Endothelial cell of umbilical vein (primary cell): ENCODE measurements around the gene MYH15. TPM values are rescaled to one million over a fixed set of nuclear protein-coding genes. Genes with fewer than 3 reads are reported as not detected.

Source experiments
- BruUV-seq: library from RNA; stranded (reverse); fragments of 400-500 nt; replicated peaks from 2 replicates; lab custom pipeline; 2021; lab: Mats Ljungman, UMichigan
- CTCF ChIA-PET: fragments of 300-600, 350-600 bp; sonication (Branson Sonifier 250); formaldehyde crosslinking; loops from one replicate; lab custom pipeline; 2021; ENCODE audit warnings: antibody characterized with exemption, inconsistent platforms; lab: Charles Lee
- POLR2A ChIA-PET: fragments of 300-600, 350-600 bp; sonication (Branson Sonifier 250); formaldehyde crosslinking; loops from one replicate; lab custom pipeline; 2021; ENCODE audit warnings: antibody characterized with exemption, inconsistent platforms; lab: Charles Lee
- DNase-seq: peaks from one replicate; pipeline ENCODE4 v3.0.0-alpha.2; 2011; ENCODE audit warnings: low read depth, low spot score
- FAIRE-seq: peaks from 2 replicates; lab custom pipeline; 2011; peaks lifted over from hg19 to GRCh38; lab: Jason Lieb, UNC
- H2AFZ ChIP-seq: 2 replicates; pipeline ENCODE4 v1.6.0; 2012; ENCODE audit warnings: low read depth, low read length, control low read depth, inconsistent platforms
- H3K27ac ChIP-seq: 2 replicates; pipeline ENCODE4 v1.5.1; 2011; ENCODE audit warnings: low read depth, mild to moderate bottlenecking, control low read depth, low read length, moderate library complexity; ENCODE audit not compliant: insufficient read depth
- H3K27me3 ChIP-seq, 2 experiments: 2 replicates each; pipeline versions ENCODE4 v1.6.0 to v1.6.1; 2011; ENCODE audit warnings: low read length in 2 of 2, mixed read lengths in 1 of 2; ENCODE audit not compliant: control insufficient read depth in 2 of 2, insufficient read depth in 2 of 2
- H3K36me3 ChIP-seq, 2 experiments: 2 replicates in 1 of 2; 3 replicates in 1 of 2; pipeline ENCODE4 v1.5.1; 2011; ENCODE audit warnings: low read length in 2 of 2, mild to moderate bottlenecking in 1 of 2, moderate library complexity in 1 of 2; ENCODE audit not compliant: control insufficient read depth in 2 of 2, insufficient read depth in 2 of 2; ENCODE audit errors: extremely low read depth in 1 of 2
- H3K4me1 ChIP-seq: 3 replicates; pipeline ENCODE4 v1.5.1; 2011; ENCODE audit warnings: mild to moderate bottlenecking, low read length; ENCODE audit not compliant: control insufficient read depth, insufficient read depth; ENCODE audit errors: extremely low read depth
- H3K4me2 ChIP-seq: 2 replicates; pipeline ENCODE4 v1.6.1; 2011; ENCODE audit warnings: low read length, control low read depth, mixed read lengths; ENCODE audit not compliant: insufficient read depth
- H3K4me3 ChIP-seq, 3 experiments: fragments of 200-600 bp in 1 of 3; sonication (generic), shearing (Covaris generic) in 1 of 3; replicated peaks in 1 of 3; 2 replicates each; pipeline ENCODE4 v1.5.1; 2011 to 2016; ENCODE audit warnings: control low read depth in 3 of 3, low read length in 3 of 3, mild to moderate bottlenecking in 2 of 3, inconsistent platforms in 1 of 3, low read depth in 1 of 3, moderate library complexity in 1 of 3; ENCODE audit not compliant: insufficient read depth in 1 of 3
- H3K79me2 ChIP-seq: 2 replicates; pipeline ENCODE4 v1.6.0; 2012; ENCODE audit warnings: low read length, inconsistent platforms; ENCODE audit not compliant: control insufficient read depth, insufficient read depth
- H3K9ac ChIP-seq: replicated peaks from 2 replicates; pipeline ENCODE3; 2011; ENCODE audit warnings: low read length, control low read depth; ENCODE audit not compliant: insufficient read depth; ENCODE audit errors: extremely low read depth
- H3K9me1 ChIP-seq: replicated peaks from 3 replicates; pipeline ENCODE4 v1.6.0; 2011; ENCODE audit warnings: mild to moderate bottlenecking, low read length; ENCODE audit not compliant: control insufficient read depth, insufficient read depth; ENCODE audit errors: extremely low read depth
- H3K9me3 ChIP-seq: replicated peaks from 2 replicates; pipeline ENCODE4 v1.5.1; 2012; ENCODE audit warnings: low read length, inconsistent platforms; ENCODE audit not compliant: control insufficient read depth, insufficient read depth
- H4K20me1 ChIP-seq: replicated peaks from 2 replicates; pipeline ENCODE3; 2011; ENCODE audit warnings: mild to moderate bottlenecking, low read length; ENCODE audit not compliant: control insufficient read depth, insufficient read depth; ENCODE audit errors: extremely low read depth
- GATA2 ChIP-seq: IDR thresholded peaks from 2 replicates; pipeline ENCODE4 v1.7.0; 2011; ENCODE audit warnings: low read depth, mild to moderate bottlenecking, moderate library complexity, mixed read lengths, low read length; ENCODE audit not compliant: insufficient read length, insufficient read depth
- JUN ChIP-seq: IDR thresholded peaks from 2 replicates; pipeline ENCODE4 v1.6.1; 2011; ENCODE audit warnings: borderline replicate concordance, low read depth; ENCODE audit not compliant: insufficient read length, insufficient read depth
- MAX ChIP-seq: IDR thresholded peaks from 2 replicates; pipeline ENCODE4 v1.6.1; 2011; ENCODE audit not compliant: insufficient read depth, insufficient read length
- MYC ChIP-seq: IDR thresholded peaks from one replicate; pipeline ENCODE4 v1.6.1; 2011; ENCODE audit warnings: mild to moderate bottlenecking, low read depth, low read length
- POLR2AphosphoS5 ChIP-seq: IDR thresholded peaks from 2 replicates; pipeline ENCODE4 v1.6.1; 2012; ENCODE audit warnings: low read depth, mild to moderate bottlenecking, control low read depth, low read length, moderate library complexity; ENCODE audit not compliant: insufficient read depth
- dilution Hi-C: fragments of 300-500 bp; cut with MboI; formaldehyde crosslinking; loops from one replicate; pipeline ENCODE4 v1.15.0; 2019; ENCODE audit warnings: low sequenced_read_pairs; ENCODE audit not compliant: extremely low pct_ligation_motif_present
- intact Hi-C: fragments of 100-400 bp; cut with micrococcal nuclease; formaldehyde crosslinking; loops from one replicate; pipeline ENCODE4 v1.10.0; 2022
- polyA plus RNA-seq, 4 experiments: library from polyadenylated mRNA; depleted of rRNA in 3 of 4; stranded (reverse) in 3 of 4; unstranded in 1 of 4; fragments of >200 nt; gene quantifications; 2 replicates each; pipeline versions ENCODE4 v1.2.1 to v1.2.3, GENCODE V29; 2011 to 2012; ENCODE audit warnings: missing spikeins in 1 of 4
- total RNA-seq: library from RNA; stranded (reverse); gene quantifications from 2 replicates; pipeline ENCODE4 v1.2.3, GENCODE V29; 2021
- TF ChIP-seq, protein P1 (sequence below), 2 donors: IDR thresholded peaks; 1 replicate in 1 of 2; 2 replicates in 1 of 2; pipeline ENCODE4 v1.5.1; 2011; ENCODE audit warnings: low read length in 2 of 2, mild to moderate bottlenecking in 2 of 2, moderate library complexity in 2 of 2, control low read depth in 1 of 2, inconsistent platforms in 1 of 2, low read depth in 1 of 2; ENCODE audit not compliant: insufficient read depth in 1 of 2; ENCODE audit errors: extremely low read depth in 1 of 2

MYH15 gene
- total and polyA plus RNA-seq, 2 donors (not counting 3 experiments of a cell fraction or from before 2014, with no cell fraction given), result 0.27 TPM; not detected in 1

- Histone ChIP-seq H3K79me2 (no peaks in the 10 kb centered on the region), H3K36me3 (no peaks in the 10 kb centered on the region), H3K9me1 (no peaks in the 10 kb centered on the region), H3K27me3 (no peaks in the 10 kb centered on the region), H3K9me3 (no peaks in the 10 kb centered on the region), H3K4me3 (no peak overlapping the region), H3K9ac (no peak overlapping the region), H3K27ac (no peak overlapping the region), H2AFZ (no peak overlapping the region), H3K4me1 (peaks cover 12% of the 10 kb centered on the region), H4K20me1 (no peaks in the 10 kb centered on the region), H3K4me2 (no peak overlapping the region)
- POLR2A ChIA-PET, result no interaction called here
- CTCF ChIA-PET, result interaction anchor here (0.7 to 7.8 kb wide), 7 partner anchors 9 to 425 kb away, joined by 3 to 122 read pairs (median 18); no protein-coding TSS in a partner anchor
- TF ChIP-seq MAX (no peak), MYC (no peak), POLR2AphosphoS5 (no peak), JUN (no peak), GATA2 (no peak)
- TF ChIP-seq, protein P1, sequence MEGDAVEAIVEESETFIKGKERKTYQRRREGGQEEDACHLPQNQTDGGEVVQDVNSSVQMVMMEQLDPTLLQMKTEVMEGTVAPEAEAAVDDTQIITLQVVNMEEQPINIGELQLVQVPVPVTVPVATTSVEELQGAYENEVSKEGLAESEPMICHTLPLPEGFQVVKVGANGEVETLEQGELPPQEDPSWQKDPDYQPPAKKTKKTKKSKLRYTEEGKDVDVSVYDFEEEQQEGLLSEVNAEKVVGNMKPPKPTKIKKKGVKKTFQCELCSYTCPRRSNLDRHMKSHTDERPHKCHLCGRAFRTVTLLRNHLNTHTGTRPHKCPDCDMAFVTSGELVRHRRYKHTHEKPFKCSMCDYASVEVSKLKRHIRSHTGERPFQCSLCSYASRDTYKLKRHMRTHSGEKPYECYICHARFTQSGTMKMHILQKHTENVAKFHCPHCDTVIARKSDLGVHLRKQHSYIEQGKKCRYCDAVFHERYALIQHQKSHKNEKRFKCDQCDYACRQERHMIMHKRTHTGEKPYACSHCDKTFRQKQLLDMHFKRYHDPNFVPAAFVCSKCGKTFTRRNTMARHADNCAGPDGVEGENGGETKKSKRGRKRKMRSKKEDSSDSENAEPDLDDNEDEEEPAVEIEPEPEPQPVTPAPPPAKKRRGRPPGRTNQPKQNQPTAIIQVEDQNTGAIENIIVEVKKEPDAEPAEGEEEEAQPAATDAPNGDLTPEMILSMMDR (IDR thresholded peaks at IDR 0.05; ENCODE audit: extremely low read depth in 1 of 2, insufficient read depth in 1 of 2, low read depth in 1 of 2, low read length in 2 of 2), result peak; percentile 51 to 57
- no TSS peak for BruUV-seq
- DNase-seq (peak; percentile 75), FAIRE-seq (peak; percentile 87)
- dilution Hi-C loops, result no loop called here
- intact Hi-C loops, result loop anchor here (1.0 to 2.0 kb wide), 5 partner anchors 63 to 593 kb away; partner anchors contain the start of genes CIP2A and DZIP3
These were observed 20.6 kb downstream of the MYH15 start for GRCh38 chr3:108489776-108490175.
